Muscle layer of duodenum (tissue), 2 donors: ENCODE data around the gene MYO6.

Source experiments
- H3K27ac ChIP-seq: one replicate; pipeline ENCODE4 v1.7.0; 2013; ENCODE audit warnings: mild to moderate bottlenecking, low read length
- H3K27me3 ChIP-seq: one replicate; pipeline ENCODE4 v1.7.0; 2013; ENCODE audit warnings: low read depth, mild to moderate bottlenecking, control low read depth, low read length
- H3K36me3 ChIP-seq, 2 donors: one replicate each; pipeline ENCODE4 v1.7.0; 2013; ENCODE audit warnings: low read length in 2 of 2, control low read depth in 1 of 2, mild to moderate bottlenecking in 1 of 2; ENCODE audit not compliant: insufficient read depth in 2 of 2, control insufficient read depth in 1 of 2
- H3K4me1 ChIP-seq, 2 donors: one replicate each; pipeline ENCODE4 v1.7.0; 2013; ENCODE audit warnings: low read length in 2 of 2, mild to moderate bottlenecking in 2 of 2, control low read depth in 1 of 2, moderate library complexity in 1 of 2; ENCODE audit not compliant: insufficient read depth in 2 of 2, control insufficient read depth in 1 of 2
- H3K4me3 ChIP-seq, 2 donors: one replicate each; pipeline ENCODE4 v1.7.0; 2013; ENCODE audit warnings: low read length in 2 of 2, low read depth in 1 of 2, mild to moderate bottlenecking in 1 of 2
- H3K9me3 ChIP-seq, 2 donors: one replicate each; pipeline ENCODE4 v1.7.0; 2013; ENCODE audit warnings: low read length in 2 of 2, control low read depth in 1 of 2, mild to moderate bottlenecking in 1 of 2; ENCODE audit not compliant: control insufficient read depth in 1 of 2
- donor health status: healthy.

MYO6 gene

DNA sequence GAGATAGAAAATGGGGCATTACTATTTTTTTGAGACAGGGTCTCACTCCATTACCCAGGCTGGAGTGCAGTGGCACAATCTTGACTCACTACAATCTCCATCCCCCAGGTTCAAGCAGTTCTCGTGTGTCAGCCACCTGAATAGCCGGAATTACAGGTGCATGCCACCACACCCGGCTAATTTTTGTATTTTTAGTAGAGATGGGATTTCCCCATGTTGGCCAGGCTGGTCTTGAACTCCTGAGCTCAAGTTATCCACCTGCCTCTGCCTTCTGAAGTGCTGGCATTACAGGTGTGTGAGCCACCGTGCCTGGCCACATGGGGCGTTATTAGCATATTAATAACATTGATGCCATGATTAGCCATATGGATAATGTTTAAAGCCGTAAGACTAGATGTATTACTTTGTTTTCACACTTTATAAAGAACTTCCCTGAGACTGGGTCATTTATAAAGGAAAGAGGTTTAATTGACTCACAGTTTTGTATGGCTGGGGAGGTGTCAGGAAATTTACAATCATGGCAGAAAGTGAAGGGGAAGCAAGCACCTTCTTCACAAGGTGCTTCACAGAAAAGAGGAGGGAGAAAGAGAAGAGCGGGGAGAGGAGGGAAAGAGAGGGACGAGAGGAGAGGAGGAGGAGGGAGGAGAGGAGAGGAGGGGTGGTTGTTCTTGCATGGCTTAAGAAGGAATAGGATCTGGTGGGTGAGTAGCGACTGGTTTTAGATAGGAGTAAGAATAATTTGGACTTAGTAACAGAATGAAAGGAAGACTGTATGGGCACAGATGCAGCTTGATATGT, 51.9 kb downstream of the MYO6 start:
- Histone ChIP-seq H3K27me3 (no peaks in the 10 kb centered on the region), H3K4me3 (no peak overlapping the region), H3K36me3 (no peaks in the 10 kb centered on the region), H3K9me3 (no peaks in the 10 kb centered on the region), H3K4me1 (no peaks in the 10 kb centered on the region), H3K27ac (no peak overlapping the region)

DNA sequence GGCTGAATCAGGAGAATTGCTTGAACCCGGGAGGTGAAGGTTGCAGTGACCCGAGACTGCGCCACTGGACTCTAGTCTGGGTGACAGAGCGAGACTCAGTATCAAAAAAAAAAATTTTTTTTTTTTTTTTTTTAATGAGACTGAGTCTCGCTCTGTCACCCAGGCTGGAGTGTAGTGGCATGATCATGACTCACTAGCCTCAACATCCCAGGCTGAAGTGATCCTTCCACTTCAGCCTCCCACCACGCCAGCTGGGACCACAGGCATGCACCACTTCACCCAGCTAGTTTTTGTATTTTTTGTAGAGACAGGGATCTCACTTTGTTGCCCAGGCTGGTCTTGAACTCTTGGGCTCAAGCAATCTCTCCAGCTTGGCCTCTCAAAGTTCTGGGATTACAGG, 53.3 kb downstream of the MYO6 start:
- no peaks in the 10 kb centered on the region for H3K36me3 ChIP-seq
- H3K27ac ChIP-seq, result no peak overlapping the region
- no peaks in the 10 kb centered on the region for H3K27me3 ChIP-seq
- H3K4me3 ChIP-seq, result no peak overlapping the region
- no peaks in the 10 kb centered on the region for H3K9me3 ChIP-seq
- no peaks in the 10 kb centered on the region for H3K4me1 ChIP-seq

DNA sequence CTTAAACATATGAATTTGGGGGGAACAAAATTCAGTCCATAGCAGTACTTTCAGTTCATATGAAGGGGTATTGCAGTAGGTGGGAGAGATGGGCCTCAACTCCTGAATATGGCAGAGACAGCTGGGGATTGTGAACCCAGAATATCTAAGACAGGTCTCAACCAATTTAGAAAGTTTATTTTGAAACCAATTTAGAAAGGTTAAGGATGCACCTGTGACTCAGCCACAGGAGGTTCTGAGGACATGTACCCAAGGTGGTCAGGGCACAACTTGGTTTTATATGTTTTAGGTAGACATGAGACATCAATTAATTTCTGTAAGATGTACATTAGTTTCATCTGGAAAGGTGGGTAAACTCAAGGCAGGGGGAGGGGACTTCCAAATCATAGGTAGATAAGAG, 59.5 kb downstream of the MYO6 start:
- no peaks in the 10 kb centered on the region for H3K4me1 ChIP-seq
- no peaks in the 10 kb centered on the region for H3K9me3 ChIP-seq
- H3K27me3 ChIP-seq, result no peaks in the 10 kb centered on the region
- H3K36me3 ChIP-seq, result no peaks in the 10 kb centered on the region
- H3K27ac ChIP-seq, result no peak overlapping the region
- H3K4me3 ChIP-seq, result no peak overlapping the region

DNA sequence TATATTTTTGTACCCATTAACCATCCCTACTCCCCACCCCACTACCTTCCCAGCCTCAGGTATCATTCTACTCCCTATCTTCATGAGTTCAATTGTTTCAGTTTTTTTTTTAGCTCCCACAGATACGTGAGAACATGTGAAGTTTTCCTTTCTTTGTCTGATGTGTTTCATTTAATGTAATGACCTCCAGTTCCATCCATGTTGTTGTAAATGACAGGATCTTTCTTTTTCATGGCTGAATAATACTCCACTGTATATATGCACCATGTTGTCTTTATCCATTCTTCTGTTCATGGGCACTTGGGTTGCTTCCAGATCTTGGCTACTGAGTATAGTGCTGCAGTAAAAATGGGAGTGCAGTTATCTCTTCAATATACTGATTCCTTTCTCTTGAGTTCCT, 63.5 kb downstream of the MYO6 start:
- no peaks in the 10 kb centered on the region for H3K27me3 ChIP-seq
- H3K4me1 ChIP-seq, result no peaks in the 10 kb centered on the region
- peaks cover 0 to 2% of the 10 kb centered on the region in 2 donors for H3K36me3 ChIP-seq
- no peak overlapping the region for H3K4me3 ChIP-seq
- H3K9me3 ChIP-seq, result no peaks in the 10 kb centered on the region
- H3K27ac ChIP-seq, result no peak overlapping the region

DNA sequence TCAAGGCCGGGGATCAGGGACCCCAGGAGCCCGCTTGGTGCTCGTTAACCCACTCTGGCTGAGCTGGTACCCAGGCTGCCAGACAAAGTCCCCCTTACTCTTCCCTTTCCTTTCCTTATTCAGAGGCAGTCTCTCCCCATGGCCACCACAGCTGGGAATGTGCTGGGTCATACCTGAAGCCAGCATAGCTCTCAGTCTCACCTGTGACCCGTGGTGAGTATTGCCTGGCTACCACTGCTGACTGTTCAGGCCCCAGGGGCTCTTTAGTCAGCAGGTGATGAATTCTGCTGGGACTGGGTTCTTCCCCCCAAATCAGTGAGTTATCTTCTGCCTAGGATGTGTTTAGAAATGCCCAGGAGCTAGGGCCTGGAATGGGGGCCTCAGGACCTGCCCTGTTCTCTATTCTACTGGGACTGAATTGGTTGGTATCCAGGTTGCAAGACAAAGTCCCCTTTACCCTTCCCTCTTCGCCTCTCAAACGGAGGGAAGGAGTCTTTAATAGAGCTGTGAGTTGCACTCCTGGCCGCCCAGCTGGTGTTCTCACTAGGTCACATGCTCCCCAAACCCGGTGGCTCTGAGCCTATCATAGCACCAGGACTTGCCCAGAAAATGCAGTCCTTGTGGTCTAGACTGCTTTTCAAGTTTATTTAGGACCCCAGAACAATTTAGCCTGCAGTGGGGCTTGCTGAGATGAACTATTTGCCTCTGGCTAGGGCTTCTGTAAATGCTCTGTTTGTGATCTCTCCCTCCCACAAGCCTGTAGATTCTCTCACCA, 64.6 kb downstream of the MYO6 start:
- peaks cover 0 to 4% of the 10 kb centered on the region in 2 donors for H3K36me3 ChIP-seq
- no peak overlapping the region for H3K4me3 ChIP-seq
- H3K9me3 ChIP-seq, result no peaks in the 10 kb centered on the region
- H3K27me3 ChIP-seq, result no peaks in the 10 kb centered on the region
- H3K4me1 ChIP-seq, result no peaks in the 10 kb centered on the region
- H3K27ac ChIP-seq, result no peak overlapping the region

DNA sequence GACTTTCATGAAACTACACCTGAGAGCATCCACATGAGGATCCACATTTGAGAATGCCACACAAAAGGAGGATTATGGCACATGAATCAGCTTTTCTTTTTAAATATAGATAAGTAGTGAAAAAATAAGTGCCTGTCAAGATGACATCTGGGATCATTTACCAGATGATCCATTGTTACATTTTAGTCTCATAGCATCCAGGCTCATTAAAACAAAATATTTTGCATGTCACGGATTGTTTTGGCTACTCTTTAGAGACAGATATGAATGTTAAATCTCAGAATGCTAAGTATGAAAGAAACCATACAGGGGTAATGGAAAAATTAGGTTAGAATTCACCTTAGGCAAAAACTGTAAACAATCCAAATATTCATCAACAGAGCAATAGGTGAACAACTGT, 66.7 kb downstream of the MYO6 start:
- Histone ChIP-seq H3K4me3 (no peak overlapping the region), H3K36me3 (peaks cover 0 to 4% of the 10 kb centered on the region in 2 donors), H3K4me1 (no peaks in the 10 kb centered on the region), H3K9me3 (no peaks in the 10 kb centered on the region), H3K27ac (no peak overlapping the region), H3K27me3 (no peaks in the 10 kb centered on the region)

DNA sequence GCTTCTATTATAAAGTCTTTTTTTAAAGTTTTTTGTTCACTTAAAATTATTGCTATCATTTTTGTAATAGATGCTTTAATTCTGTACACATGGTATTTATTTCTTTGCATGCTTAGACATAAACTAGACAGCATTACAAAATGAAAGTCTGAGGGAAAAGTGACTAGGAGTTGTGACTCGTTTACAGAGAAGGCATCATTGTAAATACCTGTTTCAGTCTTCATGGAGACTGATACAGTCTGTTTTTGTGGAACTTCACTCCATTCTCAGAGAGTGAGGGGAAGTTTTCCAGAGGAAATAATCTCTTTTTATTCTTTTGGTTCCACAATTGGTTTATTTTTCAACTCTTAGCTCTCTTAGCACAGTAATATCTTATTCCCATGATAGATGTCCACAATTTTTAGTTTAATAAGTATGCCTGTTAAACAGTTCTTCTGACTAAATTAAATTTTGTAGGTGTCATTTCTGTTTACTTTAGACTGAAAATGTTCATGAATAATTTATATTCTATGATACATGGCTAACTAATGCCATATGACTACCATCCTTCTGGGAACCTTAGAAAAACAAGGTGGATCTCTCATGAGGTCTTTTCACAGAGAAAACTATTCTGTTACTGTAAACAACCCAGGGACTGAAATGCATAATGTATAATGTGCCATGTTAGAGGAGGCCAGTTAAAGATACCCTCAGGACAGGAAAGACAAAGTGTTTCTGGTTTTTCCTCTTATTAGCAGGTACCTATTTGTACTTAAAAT, 69.2 kb downstream of the MYO6 start:
- H3K27me3 ChIP-seq, result no peaks in the 10 kb centered on the region
- H3K9me3 ChIP-seq, result no peaks in the 10 kb centered on the region
- no peaks in the 10 kb centered on the region for H3K4me1 ChIP-seq
- no peak overlapping the region for H3K4me3 ChIP-seq
- peaks cover 0 to 4% of the 10 kb centered on the region in 2 donors for H3K36me3 ChIP-seq
- H3K27ac ChIP-seq, result no peak overlapping the region

DNA sequence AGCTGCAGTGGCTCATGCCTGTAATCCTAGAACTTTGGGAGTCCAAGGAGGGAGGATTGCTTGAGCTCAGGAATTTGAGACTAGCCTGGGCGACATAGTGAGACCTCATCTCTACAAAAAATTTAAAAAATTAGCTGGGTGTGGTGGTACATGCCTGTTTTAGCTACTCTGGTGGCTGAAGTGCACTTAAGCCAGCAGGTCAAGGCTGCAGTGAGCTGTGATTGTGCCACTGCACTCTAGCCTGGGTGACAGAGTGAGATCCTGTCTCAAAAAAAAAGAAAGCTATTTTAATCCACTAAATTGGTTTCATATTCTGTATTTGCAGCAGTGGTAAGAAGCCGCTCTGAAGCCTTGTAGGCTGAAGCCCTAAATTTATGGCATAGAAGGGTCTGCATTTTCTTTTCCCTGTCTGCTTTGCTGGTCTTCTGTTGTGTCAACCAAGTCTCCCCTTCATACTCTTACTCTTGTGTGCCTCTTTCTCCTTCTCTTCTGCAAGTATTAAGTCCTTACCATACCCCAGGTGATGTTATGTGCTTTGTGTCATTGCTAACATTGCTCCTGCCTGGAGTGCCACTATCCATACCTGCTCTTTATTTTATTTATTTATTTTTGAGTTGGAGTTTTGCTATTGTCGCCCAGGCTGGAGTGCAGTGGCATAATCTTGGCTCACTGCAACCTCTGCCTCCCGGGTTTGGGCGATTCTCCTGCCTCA, 70.9 kb downstream of the MYO6 start:
- no peak overlapping the region for H3K27ac ChIP-seq
- H3K4me3 ChIP-seq, result no peak overlapping the region
- no peaks in the 10 kb centered on the region for H3K4me1 ChIP-seq
- H3K27me3 ChIP-seq, result no peaks in the 10 kb centered on the region
- H3K36me3 ChIP-seq, result peaks cover 0 to 4% of the 10 kb centered on the region in 2 donors
- no peaks in the 10 kb centered on the region for H3K9me3 ChIP-seq

DNA sequence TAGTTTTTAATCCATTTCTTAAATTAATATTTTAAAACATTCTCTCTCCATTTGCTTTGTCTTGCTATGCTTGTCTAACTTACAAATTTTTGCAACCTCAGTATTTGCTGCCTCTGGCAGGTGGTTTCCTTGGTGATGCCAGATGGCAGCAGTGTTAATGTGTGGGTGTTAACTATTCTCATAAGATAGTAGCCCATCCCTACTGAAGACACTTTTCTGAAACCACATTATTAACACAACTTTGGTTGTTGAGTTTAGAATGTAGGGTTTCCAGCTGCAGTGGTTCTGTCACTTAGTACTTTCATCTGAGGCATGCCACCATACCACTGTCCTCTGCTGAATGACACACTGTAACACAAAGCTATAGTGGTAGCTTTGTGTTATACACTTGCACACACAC, 75.1 kb downstream of the MYO6 start:
- H3K4me1 ChIP-seq, result no peaks in the 10 kb centered on the region
- H3K27me3 ChIP-seq, result no peaks in the 10 kb centered on the region
- no peak overlapping the region for H3K27ac ChIP-seq
- no peak overlapping the region for H3K4me3 ChIP-seq
- H3K36me3 ChIP-seq, result no peaks in the 10 kb centered on the region
- no peaks in the 10 kb centered on the region for H3K9me3 ChIP-seq

DNA sequence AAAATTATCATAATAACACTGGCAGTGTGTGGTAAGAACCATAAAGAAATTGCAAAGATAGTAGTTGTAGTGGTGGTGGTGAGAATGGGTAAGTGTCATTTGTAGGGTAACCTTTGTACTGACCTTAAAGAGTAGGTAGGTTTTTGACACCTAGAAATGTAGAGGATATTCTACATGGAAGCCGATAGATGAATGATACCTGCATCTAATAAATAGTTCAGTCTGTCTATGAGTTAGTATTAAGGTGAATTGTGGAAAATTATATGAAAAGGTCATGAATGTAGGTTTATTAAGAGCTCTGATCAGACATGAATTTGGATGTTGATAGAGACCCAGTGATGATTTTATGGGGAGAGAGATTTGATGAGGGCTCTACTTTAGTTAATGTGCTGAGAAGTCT, 78.1 kb downstream of the MYO6 start:
- no peak overlapping the region for H3K27ac ChIP-seq
- H3K27me3 ChIP-seq, result no peaks in the 10 kb centered on the region
- H3K4me3 ChIP-seq, result no peak overlapping the region
- no peaks in the 10 kb centered on the region for H3K4me1 ChIP-seq
- H3K36me3 ChIP-seq, result peaks cover 0 to 8% of the 10 kb centered on the region in 2 donors
- no peaks in the 10 kb centered on the region for H3K9me3 ChIP-seq
